Neural cell (in vitro differentiated cells): Measurements from ENCODE around the gene MAP3K13. TPM values are rescaled to one million over a fixed set of nuclear protein-coding genes. Genes with fewer than 3 reads are reported as not detected.

Experiments used
- H2AFZ ChIP-seq: fragments of 200-600, 300-800 bp; sonication (generic), shearing (Covaris generic); 2 replicates; pipeline ENCODE4 v1.6.0; 2014; ENCODE audit warnings: low read depth, mild to moderate bottlenecking, antibody characterized with exemption, low read length, moderate library complexity
- H3F3A ChIP-seq: fragments of 200-600 bp; shearing (Covaris generic); 2 replicates; pipeline ENCODE4 v1.6.1; 2016; ENCODE audit warnings: mild to moderate bottlenecking, moderate library complexity, mixed read lengths, antibody characterized with exemption, low read length; ENCODE audit not compliant: insufficient read depth, poor library complexity, severe bottlenecking
- H3K27ac ChIP-seq: fragments of 200-600, 300-800 bp; sonication (generic), shearing (Covaris generic); 2 replicates; pipeline ENCODE4 v1.5.1; 2014; ENCODE audit warnings: mild to moderate bottlenecking, low read length, moderate library complexity
- H3K27me3 ChIP-seq: fragments of 300-800, 200-600 bp; sonication (generic), shearing (Covaris generic); 2 replicates; pipeline ENCODE4 v1.6.0; 2014; ENCODE audit warnings: mild to moderate bottlenecking, low read depth, low read length, moderate library complexity; ENCODE audit not compliant: insufficient read depth
- H3K36me3 ChIP-seq: fragments of 300-800, 200-600 bp; sonication (generic), shearing (Covaris generic); 2 replicates; pipeline ENCODE4 v1.5.1; 2014; ENCODE audit warnings: mild to moderate bottlenecking, antibody characterized with exemption, low read length, moderate library complexity; ENCODE audit not compliant: insufficient read depth
- H3K4me2 ChIP-seq: fragments of 300-800, 200-600 bp; sonication (generic), shearing (Covaris generic); 2 replicates; pipeline ENCODE4 v1.6.0; 2014; ENCODE audit warnings: mild to moderate bottlenecking, low read length
- H3K4me3 ChIP-seq: fragments of 300-800, 200-600 bp; sonication (generic), shearing (Covaris generic); 2 replicates; pipeline ENCODE4 v1.5.1; 2014; ENCODE audit warnings: mild to moderate bottlenecking, low read length, moderate library complexity
- H3K79me2 ChIP-seq: fragments of 200-600 bp; shearing (Covaris generic); replicated peaks from 2 replicates; pipeline ENCODE4 v1.6.0; 2014; ENCODE audit warnings: mild to moderate bottlenecking, low read length, moderate library complexity; ENCODE audit not compliant: insufficient read depth
- H3K9ac ChIP-seq: fragments of 300-800, 200-600 bp; sonication (generic), shearing (Covaris generic); 2 replicates; pipeline ENCODE4 v1.6.1; 2016; ENCODE audit warnings: mild to moderate bottlenecking, low read length, mixed read lengths
- H3K9me2 ChIP-seq: fragments of 200-600 bp; shearing (Covaris generic); 2 replicates; pipeline ENCODE4 v1.6.1; 2016; ENCODE audit warnings: mild to moderate bottlenecking, low read length, mixed read lengths; ENCODE audit not compliant: insufficient read depth
- H3K9me3 ChIP-seq: fragments of 200-600, 300-800 bp; sonication (generic), shearing (Covaris generic); 2 replicates; pipeline ENCODE4 v1.6.1; 2016; ENCODE audit warnings: mild to moderate bottlenecking, mixed run types, low read length, moderate library complexity, mixed read lengths
- H4K20me1 ChIP-seq: fragments of 200-600 bp; shearing (Covaris generic); 2 replicates; pipeline ENCODE4 v1.6.1; 2016; ENCODE audit warnings: mild to moderate bottlenecking, mixed run types; ENCODE audit not compliant: insufficient read depth
- CTCF ChIP-seq: fragments of 450-650 bp; IDR thresholded peaks from 2 replicates; pipeline ENCODE4 v1.5.1; 2014; ENCODE audit warnings: antibody characterized with exemption, mild to moderate bottlenecking, moderate library complexity; ENCODE audit not compliant: poor library complexity, severe bottlenecking
- EP300 ChIP-seq: fragments of 450-650 bp; conservative IDR thresholded peaks from 2 replicates; pipeline ENCODE4 v1.6.1; 2014; ENCODE audit warnings: antibody characterized with exemption, mild to moderate bottlenecking, moderate library complexity; ENCODE audit not compliant: poor library complexity, severe bottlenecking
- EZH2 ChIP-seq: fragments of 200-600, 300-800 bp; shearing (Covaris generic), sonication (generic); IDR thresholded peaks from 2 replicates; pipeline ENCODE4 v1.6.1; 2014; ENCODE audit warnings: antibody characterized with exemption, low read length, borderline replicate concordance, mild to moderate bottlenecking; ENCODE audit not compliant: insufficient read depth, poor library complexity, severe bottlenecking
- MXI1 ChIP-seq: fragments of 450-650 bp; conservative IDR thresholded peaks from 2 replicates; pipeline ENCODE4 v1.6.1; 2014; ENCODE audit warnings: antibody characterized with exemption, mild to moderate bottlenecking; ENCODE audit not compliant: poor library complexity, severe bottlenecking
- POLR2AphosphoS5 ChIP-seq: IDR thresholded peaks from 2 replicates; pipeline ENCODE4 v1.6.1; 2012
- RAD21 ChIP-seq: fragments of 450-650 bp; conservative IDR thresholded peaks from 2 replicates; pipeline ENCODE4 v1.6.1; 2014; ENCODE audit warnings: antibody characterized with exemption, mild to moderate bottlenecking, moderate library complexity
- REST ChIP-seq: IDR thresholded peaks from 2 replicates; pipeline ENCODE4 v1.6.1; 2012; ENCODE audit warnings: borderline replicate concordance
- SMC3 ChIP-seq: fragments of 450-650 bp; conservative IDR thresholded peaks from 2 replicates; pipeline ENCODE4 v1.6.1; 2014; ENCODE audit warnings: antibody characterized with exemption, mild to moderate bottlenecking, moderate library complexity; ENCODE audit not compliant: poor library complexity
- TAF1 ChIP-seq: IDR thresholded peaks from 2 replicates; pipeline ENCODE4 v1.6.1; 2012; ENCODE audit warnings: low read depth
- polyA plus RNA-seq: library from polyadenylated mRNA; depleted of rRNA; stranded (reverse); fragments of >200 nt; gene quantifications from 2 replicates; pipeline ENCODE4 v1.2.3, GENCODE V29; 2014

MAP3K13 gene
- polyA plus RNA-seq, 1 donor from 2014 or later = 33.8 TPM

DNA sequence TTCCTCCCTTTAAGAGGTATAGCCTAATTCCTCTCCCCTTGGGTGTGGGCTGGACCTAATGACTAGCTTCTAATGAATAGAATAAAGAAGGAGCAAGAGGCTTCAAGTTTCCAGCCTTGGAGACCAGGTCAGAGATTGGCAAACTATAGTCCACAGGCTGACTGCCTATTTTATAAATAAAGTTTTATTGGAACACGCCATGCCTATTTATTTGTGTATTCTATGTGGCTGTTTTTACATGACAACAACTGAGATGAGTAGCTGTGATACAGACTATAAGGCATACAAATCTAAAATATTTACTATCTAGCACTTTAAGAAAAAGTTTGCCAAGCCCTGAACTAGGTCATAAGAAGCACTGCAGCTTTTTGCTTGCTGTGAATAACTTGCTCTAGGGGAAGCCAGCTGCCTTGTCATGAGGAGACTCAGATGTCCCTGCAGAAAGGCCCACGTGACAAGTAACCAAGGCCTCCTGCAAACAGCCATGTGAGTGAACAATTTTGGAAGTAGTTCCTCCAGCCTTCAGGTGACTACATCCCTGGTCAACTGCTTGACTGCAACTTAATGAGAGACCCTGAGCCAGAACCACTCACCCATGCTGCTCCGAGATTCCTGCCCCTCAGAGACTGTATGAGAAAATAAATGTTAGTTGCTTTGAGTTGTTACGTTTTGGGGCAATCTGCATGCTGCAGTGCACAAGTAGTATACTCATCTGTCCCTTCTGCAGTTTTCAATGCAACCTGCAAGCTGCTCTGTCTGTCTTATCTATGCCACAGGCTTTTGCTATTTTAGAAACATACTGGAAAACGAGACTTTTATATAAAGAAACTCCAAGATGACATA, 21.1 kb upstream of the MAP3K13 start:
- Histone ChIP-seq H3K79me2 (no peaks in the 10 kb centered on the region), H3K4me2 (no peak overlapping the region), H3K27me3 (no peaks in the 10 kb centered on the region), H3K27ac (no peak overlapping the region), H3F3A (no peaks in the 10 kb centered on the region), H3K36me3 (no peaks in the 10 kb centered on the region), H3K9me2 (no peaks in the 10 kb centered on the region), H3K4me3 (no peak overlapping the region), H2AFZ (no peak overlapping the region), H3K9me3 (peaks cover 4% of the 10 kb centered on the region), H3K9ac (no peak overlapping the region), H4K20me1 (no peaks in the 10 kb centered on the region)
- TF ChIP-seq EP300 = no peak

DNA sequence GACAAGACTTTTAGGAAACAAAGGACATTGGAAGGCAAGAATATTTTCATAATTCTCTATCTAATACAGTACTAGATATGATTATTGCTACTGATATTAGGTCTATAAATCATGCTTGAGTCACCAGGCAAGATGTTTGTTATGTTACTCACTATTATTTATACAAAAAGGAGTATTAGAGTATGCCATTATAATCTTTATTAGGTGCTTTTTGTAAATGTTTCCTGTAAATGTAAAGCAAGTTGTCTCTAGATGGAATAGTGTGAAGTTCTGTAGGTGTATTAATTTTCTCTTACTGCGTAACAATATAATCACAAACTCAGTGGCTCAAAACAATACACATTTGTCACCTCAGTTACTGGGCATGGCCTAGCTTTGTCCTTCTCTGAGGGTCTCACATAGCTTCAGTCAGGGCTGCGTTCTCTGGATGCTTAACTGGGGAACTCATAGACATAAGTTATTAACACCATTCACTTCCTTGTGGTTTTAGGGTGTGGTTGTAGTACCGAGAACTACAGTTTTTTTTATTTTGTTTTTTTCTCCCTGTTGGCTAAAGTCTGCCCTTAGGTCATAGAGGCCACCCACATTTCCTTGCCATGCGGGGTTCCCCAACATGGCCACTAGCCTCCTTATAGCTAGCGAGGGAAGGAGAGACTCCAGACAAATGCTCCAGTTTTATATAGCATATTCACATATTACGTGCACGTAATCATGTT, 20.3 kb upstream of the MAP3K13 start:
- TF ChIP-seq SMC3 (no peak), EZH2 (no peak), REST (no peak), POLR2AphosphoS5 (no peak), CTCF (no peak), EP300 (no peak), MXI1 (no peak), RAD21 (no peak), TAF1 (no peak)
- no peak overlapping the region for H3K27ac ChIP-seq
- H3F3A ChIP-seq = no peaks in the 10 kb centered on the region
- H3K9me3 ChIP-seq = peaks cover 4% of the 10 kb centered on the region
- no peak overlapping the region for H3K4me2 ChIP-seq
- H3K9ac ChIP-seq = no peak overlapping the region
- H2AFZ ChIP-seq = no peak overlapping the region
- no peak overlapping the region for H3K4me3 ChIP-seq
- H3K79me2 ChIP-seq = no peaks in the 10 kb centered on the region
- no peaks in the 10 kb centered on the region for H3K9me2 ChIP-seq
- H3K27me3 ChIP-seq = no peaks in the 10 kb centered on the region
- H4K20me1 ChIP-seq = no peaks in the 10 kb centered on the region
- no peaks in the 10 kb centered on the region for H3K36me3 ChIP-seq
